ENCODE data around the gene TMEM80.
"Not testable (repeated sequence)": the region's sequence is repeated elsewhere in the genome, so short reads cannot be mapped to it uniquely, and the experiment has no call there.

TMEM80 gene

GRCh38 chr11:695538-696248, at the start of gene TMEM80:
Gene TMEM80 (plus strand): TSS chr11:695816. CDS start chr11:695828, 12 bp downstream.
- DNase-seq = peak; percentile 96

GRCh38 chr11:646214-646613, 49.4 kb upstream of the TMEM80 start:
- no peak for DNase-seq

- not testable (repeated sequence) for DNase-seq
These were observed 47.9 kb upstream of the TMEM80 start for GRCh38 chr11:647672-648158.

GRCh38 chr11:650482-650881, 45.1 kb upstream of the TMEM80 start:
- no peak for DNase-seq

GRCh38 chr11:653136-653535, 42.5 kb upstream of the TMEM80 start:
- DNase-seq = not testable (repeated sequence)

GRCh38 chr11:653837-654236, 41.8 kb upstream of the TMEM80 start:
- no peak for DNase-seq

- not testable (repeated sequence) for DNase-seq
These were observed 41.2 kb upstream of the TMEM80 start for GRCh38 chr11:654444-654843.

GRCh38 chr11:655036-655726, 40.4 kb upstream of the TMEM80 start:
- DNase-seq = no peak

GRCh38 chr11:656426-656825, 39.2 kb upstream of the TMEM80 start:
- no peak for DNase-seq

- DNase-seq = no peak
These were observed 38.8 kb upstream of the TMEM80 start for GRCh38 chr11:656866-657265.

GRCh38 chr11:657691-658126, 37.9 kb upstream of the TMEM80 start:
- DNase-seq = no peak

GRCh38 chr11:659532-660085, 36.0 kb upstream of the TMEM80 start:
- no peak for DNase-seq

- no peak for DNase-seq
These were observed 35.3 kb upstream of the TMEM80 start for GRCh38 chr11:660281-660680.

- DNase-seq = no peak
These were observed 34.8 kb upstream of the TMEM80 start for GRCh38 chr11:660681-661444.

- DNase-seq = peak; percentile 35
These were observed 32.8 kb upstream of the TMEM80 start for GRCh38 chr11:662689-663274.

GRCh38 chr11:665062-665703, 30.4 kb upstream of the TMEM80 start:
- no peak for DNase-seq

- no peak for DNase-seq
These were observed 29.8 kb upstream of the TMEM80 start for GRCh38 chr11:665704-666281.

- no peak for DNase-seq
These were observed 21.8 kb upstream of the TMEM80 start for GRCh38 chr11:673866-674265.

- no peak for DNase-seq
These were observed 21.2 kb upstream of the TMEM80 start for GRCh38 chr11:674406-674805.

- no peak for DNase-seq
These were observed 17.3 kb upstream of the TMEM80 start for GRCh38 chr11:678297-678696.

- DNase-seq = no peak
These were observed 16.1 kb upstream of the TMEM80 start for GRCh38 chr11:679271-680207.
